Endothelial cell of umbilical vein (primary cell): ENCODE results near the gene UBE2I. TPM values are rescaled to one million over a fixed set of nuclear protein-coding genes. Genes with fewer than 3 reads are reported as not detected.

ENCODE experiments used
- BruUV-seq: library from RNA; stranded (reverse); fragments of 400-500 nt; replicated peaks from 2 replicates; lab custom pipeline; 2021; lab: Mats Ljungman, UMichigan
- CTCF ChIA-PET: fragments of 300-600, 350-600 bp; sonication (Branson Sonifier 250); formaldehyde crosslinking; loops from one replicate; lab custom pipeline; 2021; ENCODE audit warnings: antibody characterized with exemption, inconsistent platforms; lab: Charles Lee
- POLR2A ChIA-PET: fragments of 300-600, 350-600 bp; sonication (Branson Sonifier 250); formaldehyde crosslinking; loops from one replicate; lab custom pipeline; 2021; ENCODE audit warnings: antibody characterized with exemption, inconsistent platforms; lab: Charles Lee
- DNase-seq: peaks from one replicate; pipeline ENCODE4 v3.0.0-alpha.2; 2011; ENCODE audit warnings: low read depth, low spot score
- FAIRE-seq: peaks from 2 replicates; lab custom pipeline; 2011; peaks lifted over from hg19 to GRCh38; lab: Jason Lieb, UNC
- H2AFZ ChIP-seq: 2 replicates; pipeline ENCODE4 v1.6.0; 2012; ENCODE audit warnings: low read depth, low read length, control low read depth, inconsistent platforms
- H3K27ac ChIP-seq: 2 replicates; pipeline ENCODE4 v1.5.1; 2011; ENCODE audit warnings: low read depth, mild to moderate bottlenecking, control low read depth, low read length, moderate library complexity; ENCODE audit not compliant: insufficient read depth
- H3K27me3 ChIP-seq, 2 experiments: 2 replicates each; pipeline versions ENCODE4 v1.6.0 to v1.6.1; 2011; ENCODE audit warnings: low read length in 2 of 2, mixed read lengths in 1 of 2; ENCODE audit not compliant: control insufficient read depth in 2 of 2, insufficient read depth in 2 of 2
- H3K36me3 ChIP-seq, 2 experiments: 2 replicates in 1 of 2; 3 replicates in 1 of 2; pipeline ENCODE4 v1.5.1; 2011; ENCODE audit warnings: low read length in 2 of 2, mild to moderate bottlenecking in 1 of 2, moderate library complexity in 1 of 2; ENCODE audit not compliant: control insufficient read depth in 2 of 2, insufficient read depth in 2 of 2; ENCODE audit errors: extremely low read depth in 1 of 2
- H3K4me1 ChIP-seq: 3 replicates; pipeline ENCODE4 v1.5.1; 2011; ENCODE audit warnings: mild to moderate bottlenecking, low read length; ENCODE audit not compliant: control insufficient read depth, insufficient read depth; ENCODE audit errors: extremely low read depth
- H3K4me2 ChIP-seq: 2 replicates; pipeline ENCODE4 v1.6.1; 2011; ENCODE audit warnings: low read length, control low read depth, mixed read lengths; ENCODE audit not compliant: insufficient read depth
- H3K4me3 ChIP-seq, 3 experiments: fragments of 200-600 bp in 1 of 3; sonication (generic), shearing (Covaris generic) in 1 of 3; replicated peaks in 1 of 3; 2 replicates each; pipeline ENCODE4 v1.5.1; 2011 to 2016; ENCODE audit warnings: control low read depth in 3 of 3, low read length in 3 of 3, mild to moderate bottlenecking in 2 of 3, inconsistent platforms in 1 of 3, low read depth in 1 of 3, moderate library complexity in 1 of 3; ENCODE audit not compliant: insufficient read depth in 1 of 3
- H3K79me2 ChIP-seq: 2 replicates; pipeline ENCODE4 v1.6.0; 2012; ENCODE audit warnings: low read length, inconsistent platforms; ENCODE audit not compliant: control insufficient read depth, insufficient read depth
- H3K9ac ChIP-seq: replicated peaks from 2 replicates; pipeline ENCODE3; 2011; ENCODE audit warnings: low read length, control low read depth; ENCODE audit not compliant: insufficient read depth; ENCODE audit errors: extremely low read depth
- H3K9me1 ChIP-seq: replicated peaks from 3 replicates; pipeline ENCODE4 v1.6.0; 2011; ENCODE audit warnings: mild to moderate bottlenecking, low read length; ENCODE audit not compliant: control insufficient read depth, insufficient read depth; ENCODE audit errors: extremely low read depth
- H3K9me3 ChIP-seq: replicated peaks from 2 replicates; pipeline ENCODE4 v1.5.1; 2012; ENCODE audit warnings: low read length, inconsistent platforms; ENCODE audit not compliant: control insufficient read depth, insufficient read depth
- H4K20me1 ChIP-seq: replicated peaks from 2 replicates; pipeline ENCODE3; 2011; ENCODE audit warnings: mild to moderate bottlenecking, low read length; ENCODE audit not compliant: control insufficient read depth, insufficient read depth; ENCODE audit errors: extremely low read depth
- CTCF ChIP-seq, 2 donors: IDR thresholded peaks; 1 replicate in 1 of 2; 2 replicates in 1 of 2; pipeline ENCODE4 v1.5.1; 2011; ENCODE audit warnings: low read length in 2 of 2, mild to moderate bottlenecking in 2 of 2, moderate library complexity in 2 of 2, control low read depth in 1 of 2, inconsistent platforms in 1 of 2, low read depth in 1 of 2; ENCODE audit not compliant: insufficient read depth in 1 of 2; ENCODE audit errors: extremely low read depth in 1 of 2
- EZH2 ChIP-seq: IDR thresholded peaks from 2 replicates; pipeline ENCODE4 v1.6.1; 2012; ENCODE audit warnings: borderline replicate concordance, low read depth, mild to moderate bottlenecking, moderate library complexity, low read length, inconsistent platforms; ENCODE audit not compliant: severe bottlenecking
- FOS ChIP-seq: IDR thresholded peaks from 2 replicates; pipeline ENCODE4 v1.6.1; 2011; ENCODE audit warnings: mild to moderate bottlenecking, low read length, moderate library complexity, borderline replicate concordance; ENCODE audit not compliant: insufficient read depth
- GATA2 ChIP-seq: IDR thresholded peaks from 2 replicates; pipeline ENCODE4 v1.7.0; 2011; ENCODE audit warnings: low read depth, mild to moderate bottlenecking, moderate library complexity, mixed read lengths, low read length; ENCODE audit not compliant: insufficient read length, insufficient read depth
- JUN ChIP-seq: IDR thresholded peaks from 2 replicates; pipeline ENCODE4 v1.6.1; 2011; ENCODE audit warnings: borderline replicate concordance, low read depth; ENCODE audit not compliant: insufficient read length, insufficient read depth
- MAX ChIP-seq: IDR thresholded peaks from 2 replicates; pipeline ENCODE4 v1.6.1; 2011; ENCODE audit not compliant: insufficient read depth, insufficient read length
- MYC ChIP-seq: IDR thresholded peaks from one replicate; pipeline ENCODE4 v1.6.1; 2011; ENCODE audit warnings: mild to moderate bottlenecking, low read depth, low read length
- POLR2A ChIP-seq: IDR thresholded peaks from 2 replicates; pipeline ENCODE4 v1.6.1; 2012; ENCODE audit warnings: low read depth, mild to moderate bottlenecking, control low read depth, low read length
- POLR2AphosphoS5 ChIP-seq: IDR thresholded peaks from 2 replicates; pipeline ENCODE4 v1.6.1; 2012; ENCODE audit warnings: low read depth, mild to moderate bottlenecking, control low read depth, low read length, moderate library complexity; ENCODE audit not compliant: insufficient read depth
- dilution Hi-C: fragments of 300-500 bp; cut with MboI; formaldehyde crosslinking; loops from one replicate; pipeline ENCODE4 v1.15.0; 2019; ENCODE audit warnings: low sequenced_read_pairs; ENCODE audit not compliant: extremely low pct_ligation_motif_present
- intact Hi-C: fragments of 100-400 bp; cut with micrococcal nuclease; formaldehyde crosslinking; loops from one replicate; pipeline ENCODE4 v1.10.0; 2022
- polyA plus RNA-seq, 4 experiments: library from polyadenylated mRNA; depleted of rRNA in 3 of 4; stranded (reverse) in 3 of 4; unstranded in 1 of 4; fragments of >200 nt; gene quantifications; 2 replicates each; pipeline versions ENCODE4 v1.2.1 to v1.2.3, GENCODE V29; 2011 to 2012; ENCODE audit warnings: missing spikeins in 1 of 4
- total RNA-seq: library from RNA; stranded (reverse); gene quantifications from 2 replicates; pipeline ENCODE4 v1.2.3, GENCODE V29; 2021

UBE2I gene
- total and polyA plus RNA-seq, 2 donors (not counting 3 experiments of a cell fraction or from before 2014, with no cell fraction given) = 122 to 233 TPM

GRCh38 chr16:1345087-1345486, 35.7 kb downstream of the UBE2I start:
- peaks cover 0 to 11% of the 10 kb centered on the region in 2 experiments for H3K36me3 ChIP-seq
- no peak overlapping the region for H3K4me3 ChIP-seq
- no peak overlapping the region for H2AFZ ChIP-seq
- no peaks in the 10 kb centered on the region for H4K20me1 ChIP-seq
- ChIA-PET CTCF (interaction anchor here (1.3 kb wide), 1 partner anchor 20 kb away, joined by 4 read pairs; no protein-coding TSS in a partner anchor), POLR2A (no interaction called here)
- H3K9me1 ChIP-seq = no peaks in the 10 kb centered on the region
- H3K9me3 ChIP-seq = no peaks in the 10 kb centered on the region
- H3K4me1 ChIP-seq = no peaks in the 10 kb centered on the region
- H3K27ac ChIP-seq = no peak overlapping the region
- DNase-seq (no peak), FAIRE-seq (no peak)
- intact Hi-C loops = no loop called here
- no TSS peak for BruUV-seq
- TF ChIP-seq JUN (no peak), FOS (no peak), POLR2A (no peak), GATA2 (no peak), POLR2AphosphoS5 (no peak), MAX (no peak), EZH2 (no peak), MYC (no peak), CTCF (IDR thresholded peaks at IDR 0.05; ENCODE audit: extremely low read depth in 1 of 2, insufficient read depth in 1 of 2, low read depth in 1 of 2, low read length in 2 of 2) (no peak)
- H3K4me2 ChIP-seq = no peak overlapping the region
- dilution Hi-C loops = no loop called here
- H3K79me2 ChIP-seq = no peaks in the 10 kb centered on the region
- no peak overlapping the region for H3K9ac ChIP-seq
- H3K27me3 ChIP-seq = no peaks in the 10 kb centered on the region
